Activated T-helper 1 cell treated with anti-CD3 and anti-CD28 coated beads, Interleukin-12 subunit alpha, Interleukin-12 subunit beta, Interleukin-2, Interleukin-4 antibody, amounts not matched to agents 30 ng/mL and 10 ng/mL and 1 ng/mL, durations not matched to agents 14 hours and 24 hours and 36 hours (primary cell): ENCODE data around the gene NPNT. TPM values are rescaled to one million over a fixed set of nuclear protein-coding genes. Genes with fewer than 3 reads are reported as not detected.

Source experiments
- DNase-seq: peaks from one replicate; pipeline ENCODE4 v3.0.0; 2021; ENCODE audit warnings: low spot score
- H3K27ac Mint-ChIP-seq: one replicate; pipeline ENCODE4 v1.8.0; 2021; ENCODE audit warnings: mild to moderate bottlenecking, mixed read lengths
- H3K27me3 Mint-ChIP-seq: one replicate; pipeline ENCODE4 v1.8.0; 2022; ENCODE audit warnings: mild to moderate bottlenecking, moderate library complexity, mixed read lengths; ENCODE audit not compliant: insufficient read depth
- H3K36me3 Mint-ChIP-seq: one replicate; pipeline ENCODE4 v1.8.0; 2021; ENCODE audit warnings: low read depth, mixed read lengths
- H3K4me1 Mint-ChIP-seq: one replicate; pipeline ENCODE4 v1.8.0; 2021; ENCODE audit warnings: low read depth, mixed read lengths
- H3K4me3 Mint-ChIP-seq: one replicate; pipeline ENCODE4 v1.8.0; 2021; ENCODE audit warnings: mild to moderate bottlenecking, moderate library complexity, mixed read lengths
- H3K9me3 Mint-ChIP-seq: one replicate; pipeline ENCODE4 v1.8.0; 2021; ENCODE audit warnings: mixed read lengths
- intact Hi-C: fragments of 100-400 bp; cut with micrococcal nuclease; formaldehyde crosslinking; loops from one replicate; pipeline ENCODE4 v1.15.1; 2024
- total RNA-seq: library from RNA; stranded (reverse); gene quantifications from 2 replicates; pipeline ENCODE4 v1.2.3, GENCODE V29; 2022

Gene NPNT
- total RNA-seq, 1 donor from 2014 or later, result not detected

GRCh38 chr4:105989485-105990242, 94.4 kb downstream of the NPNT start:
- DNase-seq, result no peak
- no peak overlapping the region for H3K4me3 Mint-ChIP-seq
- H3K4me1 Mint-ChIP-seq, result no peaks in the 10 kb centered on the region
- no peaks in the 10 kb centered on the region for H3K27me3 Mint-ChIP-seq
- intact Hi-C loops, result no loop called here
- H3K27ac Mint-ChIP-seq, result no peak overlapping the region
- H3K9me3 Mint-ChIP-seq, result no peaks in the 10 kb centered on the region
- H3K36me3 Mint-ChIP-seq, result no peaks in the 10 kb centered on the region

DNA sequence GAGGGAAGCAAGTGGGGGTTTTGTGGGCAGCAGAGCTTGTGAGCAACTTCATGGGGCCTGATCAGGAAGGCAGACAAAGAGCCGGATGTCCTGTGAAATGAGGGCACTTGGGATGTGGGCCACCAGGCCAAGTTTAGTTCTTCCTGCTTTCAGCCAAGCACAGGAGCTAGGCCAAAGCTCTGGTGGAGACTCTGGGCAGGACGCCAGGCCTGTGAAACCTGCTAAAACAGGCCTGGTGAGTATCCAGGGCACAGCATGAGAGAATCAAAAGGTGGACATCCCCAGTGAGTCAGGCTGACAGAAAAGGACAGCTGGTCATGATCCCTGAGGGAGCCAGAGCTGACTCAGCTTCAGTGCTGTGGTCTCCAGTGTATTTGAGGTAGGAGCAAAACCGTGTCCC, 95.7 kb downstream of the NPNT start:
- H3K27ac Mint-ChIP-seq, result no peak overlapping the region
- no peaks in the 10 kb centered on the region for H3K36me3 Mint-ChIP-seq
- H3K27me3 Mint-ChIP-seq, result no peaks in the 10 kb centered on the region
- H3K4me1 Mint-ChIP-seq, result no peaks in the 10 kb centered on the region
- no peaks in the 10 kb centered on the region for H3K9me3 Mint-ChIP-seq
- DNase-seq, result no peak
- intact Hi-C loops, result no loop called here
- H3K4me3 Mint-ChIP-seq, result no peak overlapping the region

GRCh38 chr4:105991726-105992125, 96.5 kb downstream of the NPNT start:
- DNase-seq, result no peak
- no peaks in the 10 kb centered on the region for H3K36me3 Mint-ChIP-seq
- no peaks in the 10 kb centered on the region for H3K4me1 Mint-ChIP-seq
- H3K27ac Mint-ChIP-seq, result no peak overlapping the region
- intact Hi-C loops, result no loop called here
- H3K4me3 Mint-ChIP-seq, result no peak overlapping the region
- H3K9me3 Mint-ChIP-seq, result no peaks in the 10 kb centered on the region
- no peaks in the 10 kb centered on the region for H3K27me3 Mint-ChIP-seq

DNA sequence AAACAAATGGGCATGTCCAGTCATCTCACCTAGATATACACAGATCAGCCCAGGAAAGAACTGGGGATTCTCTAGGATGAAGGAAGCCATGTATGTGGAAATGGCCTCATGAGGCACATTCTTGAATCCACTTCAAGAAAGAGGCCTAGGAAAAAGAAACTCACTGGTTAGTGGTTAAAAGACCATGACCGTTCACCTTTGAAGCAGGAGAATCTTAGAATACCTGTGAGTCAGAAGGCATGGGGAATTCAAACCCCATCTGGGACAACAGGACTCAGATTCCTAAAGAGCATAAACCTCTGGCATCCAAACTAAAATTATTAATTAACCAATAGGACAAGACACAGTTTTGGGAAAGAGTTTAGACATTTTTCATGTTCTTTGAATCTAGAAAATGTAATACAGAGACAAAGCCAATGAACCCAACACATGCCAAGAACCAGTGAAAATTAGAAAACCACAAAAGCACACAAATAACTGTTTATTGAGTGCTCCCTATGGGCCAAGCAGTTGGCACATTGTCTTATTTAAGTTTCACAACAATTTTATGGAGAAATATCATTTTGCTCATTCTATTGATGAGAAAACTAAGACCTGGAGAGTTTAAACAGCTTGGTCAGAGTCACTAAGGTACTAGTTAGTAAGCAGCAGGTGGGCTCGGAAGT, 97.5 kb downstream of the NPNT start:
- Mint-ChIP-seq H3K9me3 (no peaks in the 10 kb centered on the region), H3K27ac (no peak overlapping the region), H3K36me3 (no peaks in the 10 kb centered on the region), H3K4me1 (no peaks in the 10 kb centered on the region), H3K27me3 (no peaks in the 10 kb centered on the region), H3K4me3 (no peak overlapping the region)
- intact Hi-C loops, result no loop called here
- DNase-seq, result no peak

GRCh38 chr4:105994061-105994460, 98.8 kb downstream of the NPNT start:
- H3K27me3 Mint-ChIP-seq, result no peaks in the 10 kb centered on the region
- DNase-seq, result no peak

GRCh38 chr4:105994841-105995501, 99.7 kb downstream of the NPNT start:
- no peaks in the 10 kb centered on the region for H3K9me3 Mint-ChIP-seq
- H3K36me3 Mint-ChIP-seq, result no peaks in the 10 kb centered on the region
- no peak overlapping the region for H3K4me3 Mint-ChIP-seq
- H3K27ac Mint-ChIP-seq, result no peak overlapping the region
- no peaks in the 10 kb centered on the region for H3K4me1 Mint-ChIP-seq
- DNase-seq, result no peak
- H3K27me3 Mint-ChIP-seq, result no peaks in the 10 kb centered on the region
- intact Hi-C loops, result no loop called here

More at GRCh38 chr4:105994061-105994460, 98.8 kb downstream of the NPNT start:
- Mint-ChIP-seq H3K4me1 (no peaks in the 10 kb centered on the region), H3K9me3 (no peaks in the 10 kb centered on the region), H3K4me3 (no peak overlapping the region), H3K36me3 (no peaks in the 10 kb centered on the region), H3K27ac (no peak overlapping the region)
- intact Hi-C loops, result no loop called here

DNA sequence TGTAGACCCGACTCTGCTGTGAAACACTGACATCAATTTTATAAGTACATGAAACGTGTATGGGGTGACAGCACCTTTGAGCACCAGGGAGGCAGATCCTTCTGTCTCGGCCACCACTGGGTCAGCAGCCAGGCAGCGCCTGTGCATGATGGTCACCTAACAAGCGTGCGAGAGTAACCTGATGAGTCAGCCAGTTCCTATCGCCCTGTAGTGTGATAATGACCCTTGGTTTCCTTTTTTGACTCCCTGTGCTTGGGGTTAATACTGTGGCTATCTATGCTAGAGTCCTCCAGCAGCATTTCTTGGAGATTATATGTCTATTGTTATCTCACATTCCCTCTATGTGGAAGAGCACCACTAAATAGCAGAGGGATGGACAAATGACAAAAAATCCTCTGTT, 101.6 kb downstream of the NPNT start:
- no peaks in the 10 kb centered on the region for H3K27me3 Mint-ChIP-seq
- H3K27ac Mint-ChIP-seq, result no peak overlapping the region
- H3K9me3 Mint-ChIP-seq, result no peaks in the 10 kb centered on the region
- H3K4me3 Mint-ChIP-seq, result no peak overlapping the region
- no peaks in the 10 kb centered on the region for H3K4me1 Mint-ChIP-seq
- intact Hi-C loops, result no loop called here
- no peak for DNase-seq
- H3K36me3 Mint-ChIP-seq, result no peaks in the 10 kb centered on the region

GRCh38 chr4:105998171-105999063, 103.1 kb downstream of the NPNT start:
- no peaks in the 10 kb centered on the region for H3K36me3 Mint-ChIP-seq
- H3K4me3 Mint-ChIP-seq, result no peak overlapping the region
- H3K27ac Mint-ChIP-seq, result no peak overlapping the region
- H3K4me1 Mint-ChIP-seq, result no peaks in the 10 kb centered on the region
- intact Hi-C loops, result no loop called here
- DNase-seq, result no peak
- H3K27me3 Mint-ChIP-seq, result no peaks in the 10 kb centered on the region
- H3K9me3 Mint-ChIP-seq, result no peaks in the 10 kb centered on the region

DNA sequence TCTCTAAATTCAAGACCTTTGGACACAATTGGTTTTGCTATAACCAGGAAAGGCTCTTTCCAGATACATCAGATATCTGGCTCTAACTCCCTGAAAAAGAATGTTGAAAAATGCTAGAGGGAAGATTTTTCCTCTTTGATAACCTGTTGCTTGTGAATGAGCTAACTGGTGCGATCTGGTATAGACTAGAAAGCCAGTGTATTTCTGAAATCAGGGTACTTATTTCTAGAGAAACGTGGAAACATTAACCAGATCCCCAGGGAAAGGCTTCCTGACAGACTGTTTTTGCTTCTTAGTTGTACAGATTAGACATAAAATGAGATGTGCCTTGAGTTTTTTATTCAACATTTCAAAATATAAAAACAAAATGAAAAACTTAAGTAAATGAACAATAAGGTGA, 107.7 kb downstream of the NPNT start:
- no peak for DNase-seq
- Mint-ChIP-seq H3K36me3 (no peaks in the 10 kb centered on the region), H3K27ac (no peak overlapping the region), H3K4me3 (no peak overlapping the region), H3K4me1 (no peaks in the 10 kb centered on the region), H3K27me3 (no peaks in the 10 kb centered on the region), H3K9me3 (no peaks in the 10 kb centered on the region)
- intact Hi-C loops, result no loop called here

- Mint-ChIP-seq H3K4me1 (no peaks in the 10 kb centered on the region), H3K36me3 (no peaks in the 10 kb centered on the region), H3K9me3 (peaks cover 18% of the 10 kb centered on the region), H3K27me3 (no peaks in the 10 kb centered on the region), H3K27ac (no peak overlapping the region), H3K4me3 (no peak overlapping the region)
- no peak for DNase-seq
- intact Hi-C loops, result no loop called here
Measured at GRCh38 chr4:106010761-106011160, 115.5 kb downstream of the NPNT start.

DNA sequence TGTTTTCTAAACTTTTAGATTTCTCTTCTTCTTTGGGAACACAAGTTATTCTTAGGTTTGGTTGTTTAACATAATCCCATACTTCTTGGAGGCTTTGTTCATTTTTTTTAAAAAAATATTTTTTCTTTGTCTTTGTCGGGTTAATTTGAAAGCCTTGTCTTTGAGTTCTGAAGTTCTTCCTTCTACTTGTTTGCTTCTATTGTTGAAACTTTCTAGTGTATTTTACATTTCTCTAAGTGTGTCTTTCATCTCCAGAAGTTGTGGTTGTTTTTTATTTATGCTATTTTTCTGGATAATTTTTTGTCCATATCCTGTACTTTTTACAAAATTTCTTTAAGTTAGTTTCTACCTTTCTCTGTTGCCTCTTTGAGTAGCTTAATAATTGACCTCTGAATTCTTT, 116.1 kb downstream of the NPNT start:
- H3K4me1 Mint-ChIP-seq, result no peaks in the 10 kb centered on the region
- H3K27ac Mint-ChIP-seq, result no peak overlapping the region
- no peak for DNase-seq
- H3K27me3 Mint-ChIP-seq, result no peaks in the 10 kb centered on the region
- H3K36me3 Mint-ChIP-seq, result no peaks in the 10 kb centered on the region
- H3K4me3 Mint-ChIP-seq, result no peak overlapping the region
- intact Hi-C loops, result no loop called here
- H3K9me3 Mint-ChIP-seq, result peaks cover 18% of the 10 kb centered on the region

GRCh38 chr4:106017975-106018374, 122.7 kb downstream of the NPNT start:
- Mint-ChIP-seq H3K4me3 (no peak overlapping the region), H3K27me3 (no peaks in the 10 kb centered on the region), H3K4me1 (no peaks in the 10 kb centered on the region), H3K36me3 (no peaks in the 10 kb centered on the region), H3K27ac (no peak overlapping the region), H3K9me3 (peaks cover 16% of the 10 kb centered on the region)
- intact Hi-C loops, result no loop called here
- no peak for DNase-seq
